GM19240 (cell line): ENCODE measurements around the gene PGM1.

ENCODE experiments used
- DNase-seq: peaks from one replicate; pipeline ENCODE4 v3.0.0; 2011; ENCODE audit warnings: low spot score; ENCODE audit not compliant: insufficient read length

The PGM1 gene

GRCh38 chr1:63693944-63694571 is 100.8 kb downstream of the PGM1 start:
- DNase-seq: no peak

DNA sequence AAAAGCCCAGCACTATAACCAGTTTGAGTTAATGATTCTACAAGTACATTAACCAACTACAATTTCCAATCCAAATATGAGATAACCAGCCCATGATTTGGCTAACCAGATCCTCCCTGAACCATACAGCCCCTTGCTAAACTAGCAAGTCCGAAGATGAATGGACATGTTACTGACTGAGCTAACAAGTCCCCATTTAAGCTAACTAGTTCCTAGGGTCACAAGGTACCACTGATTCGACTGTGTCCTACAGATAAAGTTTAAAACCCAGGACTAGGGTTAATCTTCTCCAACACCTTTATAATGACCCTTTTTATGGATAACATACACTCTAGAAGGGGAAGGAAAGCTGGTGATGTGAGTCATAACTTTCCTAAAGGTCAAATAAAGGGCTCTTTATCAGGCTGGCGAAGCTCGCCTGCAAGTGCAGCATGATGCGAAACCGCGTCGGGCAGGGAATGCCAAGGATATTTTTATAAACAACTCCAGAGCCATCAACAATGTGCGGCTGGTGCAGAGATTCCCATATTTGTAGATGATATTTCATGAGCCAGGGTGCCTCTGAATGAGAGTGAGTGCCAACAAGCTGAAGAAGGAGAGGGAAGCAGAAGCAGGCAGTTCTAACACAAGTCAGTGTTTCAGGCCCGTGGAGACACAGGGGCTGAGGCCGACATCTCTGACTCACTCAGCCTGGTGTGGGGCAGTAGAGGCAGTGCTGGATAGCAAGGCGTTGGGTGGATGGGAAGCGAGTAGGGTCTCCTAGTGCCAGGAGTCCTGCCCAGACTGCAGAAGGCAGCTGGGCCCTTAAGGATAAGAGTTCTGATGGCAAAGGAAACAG is 105.0 kb downstream of the PGM1 start:
- DNase-seq: no peak

GRCh38 chr1:63701187-63701586 is 108.0 kb downstream of the PGM1 start:
- DNase-seq: no peak

DNA sequence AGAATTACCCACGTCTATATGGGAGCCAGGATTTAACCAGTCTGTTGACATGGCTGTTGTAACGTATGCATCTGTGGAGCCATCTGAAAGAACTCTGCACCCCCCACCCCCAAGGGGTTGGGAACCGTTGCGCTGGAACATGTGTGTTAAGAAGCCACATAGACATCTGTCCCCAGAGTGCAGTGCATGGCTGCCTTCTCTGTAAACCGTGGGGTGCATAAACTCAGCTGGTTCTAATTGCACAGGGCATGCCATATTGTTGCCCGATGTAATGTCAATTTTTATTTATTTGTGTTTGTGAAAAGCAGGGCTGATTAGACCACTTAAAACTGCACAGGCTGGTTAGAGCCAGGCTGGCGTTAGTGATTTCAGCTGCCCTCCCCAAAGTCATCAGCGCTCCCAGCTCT is 110.5 kb downstream of the PGM1 start:
- DNase-seq: no peak

GRCh38 chr1:63704443-63704842 is 111.2 kb downstream of the PGM1 start:
- no peak for DNase-seq

DNA sequence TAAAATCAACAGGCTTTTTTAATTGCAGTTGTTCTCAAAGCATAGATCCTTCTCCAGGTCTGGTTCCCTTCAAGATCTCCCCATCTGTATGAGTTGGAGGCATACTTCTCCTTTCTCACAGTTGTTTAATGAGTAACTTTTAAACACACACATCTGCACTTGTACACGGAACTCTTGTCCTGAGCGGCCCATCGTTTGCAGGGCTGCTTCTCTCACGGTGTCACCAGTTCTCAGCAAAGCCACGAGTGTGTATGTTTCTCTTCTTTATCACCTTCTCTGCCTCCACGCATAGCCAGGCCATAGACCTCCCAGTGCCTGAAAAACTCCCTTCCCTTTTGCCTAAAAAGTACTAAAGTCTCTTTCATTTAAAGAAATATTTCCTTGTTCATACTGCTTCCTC is 111.9 kb downstream of the PGM1 start:
- no peak for DNase-seq

DNA sequence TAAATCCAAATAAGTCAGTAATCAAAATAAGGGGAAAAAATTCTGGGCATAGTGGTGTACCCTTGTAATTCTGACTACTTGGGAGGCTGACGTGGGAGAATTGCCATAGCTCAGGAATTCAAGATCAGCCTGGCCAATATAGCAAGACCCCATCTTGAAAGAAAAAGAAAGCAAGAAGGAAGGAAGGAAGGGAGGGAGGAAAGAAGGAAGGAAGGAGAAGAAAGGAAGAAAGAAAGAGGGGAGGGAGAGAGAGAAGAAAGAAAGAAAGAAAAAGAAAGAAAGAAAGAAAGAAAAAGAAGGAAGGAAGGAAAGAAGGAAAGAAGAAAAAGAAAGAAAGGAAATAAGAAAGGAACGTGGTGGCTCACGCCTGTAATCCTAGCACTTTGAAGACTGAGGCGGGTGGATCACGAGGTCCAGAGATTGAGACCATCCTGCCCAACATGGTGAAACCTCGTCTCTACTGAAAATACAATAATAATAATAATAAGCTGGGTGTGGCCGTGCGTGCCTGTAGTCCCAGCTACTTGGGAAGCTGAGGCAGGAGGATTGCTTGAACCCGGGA is 116.1 kb downstream of the PGM1 start:
- DNase-seq: no peak
